ENCODE measurements around the gene MAN1A1.

Gene MAN1A1

DNA sequence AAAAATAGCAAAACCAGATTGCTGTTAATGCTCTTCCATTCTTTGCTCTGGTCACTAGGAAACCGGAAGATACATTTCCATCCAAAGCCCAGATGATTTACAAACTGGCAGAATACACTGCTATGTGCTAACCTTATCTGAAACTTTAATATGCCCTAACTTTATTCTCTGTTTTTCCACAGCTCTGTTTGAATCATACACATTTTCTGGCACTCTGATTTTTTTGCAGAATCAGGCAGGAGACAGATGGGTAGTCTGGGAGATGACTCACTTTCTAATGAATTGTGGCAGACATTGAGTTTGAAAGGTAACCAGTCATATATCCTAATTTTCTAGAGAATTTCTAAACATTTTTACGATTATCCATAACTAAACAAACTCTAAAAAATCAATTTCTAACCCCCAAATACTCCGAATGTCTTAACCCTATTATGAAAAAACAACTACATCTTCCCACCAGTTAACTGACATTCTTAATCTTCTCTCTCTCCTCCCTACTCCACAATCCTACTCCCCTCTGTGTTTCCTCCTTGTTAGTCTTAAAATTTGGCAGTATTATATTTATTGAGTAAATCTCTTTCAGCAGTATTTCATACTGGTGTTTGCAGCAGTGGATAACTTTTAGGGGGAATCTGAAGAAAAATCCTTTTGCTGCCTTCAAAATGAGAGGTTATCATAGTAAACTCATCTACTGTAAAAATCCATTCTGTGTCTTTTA lies 63.5 kb downstream of the MAN1A1 start:
- no peaks in the 10 kb centered on the region; the same call in 1 of the 2 replicates for H3K36me3 ChIP-seq (ENCODE audit: insufficient read depth)
- no peak overlapping the region for H3K4me3 ChIP-seq (IDR thresholded peaks at IDR 0.05; ENCODE audit: insufficient read depth, low read depth, low read length)
- H3K27me3 ChIP-seq (ENCODE audit: insufficient read depth, low read depth), result no peaks in the 10 kb centered on the region
- no peak overlapping the region for H2AFZ ChIP-seq (ENCODE audit: low read depth)
- no peak overlapping the region for H3K4me2 ChIP-seq
- no peak overlapping the region for H3K9ac ChIP-seq
- no peaks in the 10 kb centered on the region for H3K4me1 ChIP-seq (ENCODE audit: low read depth, poor library complexity, severe bottlenecking)
- TF ChIP-seq CTCF (conservative IDR thresholded peaks at IDR 0.05; ENCODE audit: low read depth, low read length), result no peak
- no peaks in the 10 kb centered on the region for H3K79me2 ChIP-seq (ENCODE audit: insufficient read depth, low read depth)
- H4K20me1 ChIP-seq (ENCODE audit: insufficient read depth), result no peaks in the 10 kb centered on the region
- H3K27ac ChIP-seq, result no peak overlapping the region

- TF ChIP-seq CTCF (conservative IDR thresholded peaks at IDR 0.05; ENCODE audit: low read depth, low read length), result no peak; the same call in 1 of the 2 replicates
- H3K4me3 ChIP-seq (IDR thresholded peaks at IDR 0.05; ENCODE audit: insufficient read depth, low read depth, low read length), result no peak overlapping the region
- no peaks in the 10 kb centered on the region for H3K79me2 ChIP-seq (ENCODE audit: insufficient read depth, low read depth)
- no peaks in the 10 kb centered on the region for H3K4me1 ChIP-seq (ENCODE audit: low read depth, poor library complexity, severe bottlenecking)
- H2AFZ ChIP-seq (ENCODE audit: low read depth), result no peak overlapping the region
- H3K27me3 ChIP-seq (ENCODE audit: insufficient read depth, low read depth), result no peaks in the 10 kb centered on the region
- no peak overlapping the region for H3K4me2 ChIP-seq
- H3K27ac ChIP-seq, result no peak overlapping the region
- no peaks in the 10 kb centered on the region for H4K20me1 ChIP-seq (ENCODE audit: insufficient read depth)
- no peak overlapping the region for H3K9ac ChIP-seq
- no peaks in the 10 kb centered on the region; the same call in 1 of the 2 replicates for H3K36me3 ChIP-seq (ENCODE audit: insufficient read depth)
Measured at GRCh38 chr6:119284861-119285521, 64.6 kb downstream of the MAN1A1 start.

- H4K20me1 ChIP-seq (ENCODE audit: insufficient read depth), result no peaks in the 10 kb centered on the region
- H2AFZ ChIP-seq (ENCODE audit: low read depth), result no peak overlapping the region
- no peaks in the 10 kb centered on the region for H3K4me1 ChIP-seq (ENCODE audit: low read depth, poor library complexity, severe bottlenecking)
- no peak overlapping the region for H3K4me2 ChIP-seq
- no peaks in the 10 kb centered on the region for H3K27me3 ChIP-seq (ENCODE audit: insufficient read depth, low read depth)
- no peak overlapping the region for H3K4me3 ChIP-seq (IDR thresholded peaks at IDR 0.05; ENCODE audit: insufficient read depth, low read depth, low read length)
- H3K9ac ChIP-seq, result no peak overlapping the region
- H3K79me2 ChIP-seq (ENCODE audit: insufficient read depth, low read depth), result no peaks in the 10 kb centered on the region
- TF ChIP-seq CTCF (conservative IDR thresholded peaks at IDR 0.05; ENCODE audit: low read depth, low read length), result no peak
- H3K27ac ChIP-seq, result no peak overlapping the region
- H3K36me3 ChIP-seq (ENCODE audit: insufficient read depth), result no peaks in the 10 kb centered on the region; the same call in 1 of the 2 replicates
Measured at GRCh38 chr6:119283979-119284545, 65.5 kb downstream of the MAN1A1 start.

DNA sequence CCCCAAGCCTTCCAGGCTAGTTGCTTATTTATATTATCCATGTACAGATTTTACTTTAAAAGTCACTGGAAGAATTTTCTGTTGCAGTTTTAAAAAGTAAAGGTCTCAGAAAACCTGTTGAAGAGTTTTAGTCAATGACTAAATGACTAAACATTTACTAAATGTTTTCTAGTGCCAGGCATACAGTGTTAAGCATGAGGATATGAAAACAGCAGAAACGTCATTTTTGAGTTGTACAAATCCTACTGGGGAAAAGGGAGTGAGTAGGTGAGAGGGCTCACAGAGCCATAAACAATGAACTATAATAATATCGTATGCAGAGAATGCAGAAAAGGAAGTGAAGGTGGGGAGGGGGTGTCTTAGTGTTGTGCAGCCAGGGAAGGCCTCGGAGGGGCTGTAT lies 66.3 kb downstream of the MAN1A1 start:
- H2AFZ ChIP-seq (ENCODE audit: low read depth), result no peak overlapping the region
- no peaks in the 10 kb centered on the region for H3K27me3 ChIP-seq (ENCODE audit: insufficient read depth, low read depth)
- H3K4me1 ChIP-seq (ENCODE audit: low read depth, poor library complexity, severe bottlenecking), result no peaks in the 10 kb centered on the region
- H3K36me3 ChIP-seq (ENCODE audit: insufficient read depth), result no peaks in the 10 kb centered on the region; the same call in 1 of the 2 replicates
- H4K20me1 ChIP-seq (ENCODE audit: insufficient read depth), result no peaks in the 10 kb centered on the region
- TF ChIP-seq CTCF (conservative IDR thresholded peaks at IDR 0.05; ENCODE audit: low read depth, low read length), result no peak
- H3K79me2 ChIP-seq (ENCODE audit: insufficient read depth, low read depth), result no peaks in the 10 kb centered on the region
- no peak overlapping the region for H3K4me2 ChIP-seq
- no peak overlapping the region for H3K4me3 ChIP-seq (IDR thresholded peaks at IDR 0.05; ENCODE audit: insufficient read depth, low read depth, low read length)
- no peak overlapping the region for H3K27ac ChIP-seq
- H3K9ac ChIP-seq, result no peak overlapping the region
